Myometrial cell (primary cell): ENCODE data around the gene MBD3L5. TPM values are rescaled to one million over a fixed set of nuclear protein-coding genes. Genes with fewer than 3 reads are reported as not detected.

Source experiments
- total RNA-seq: library from RNA; depleted of rRNA; stranded (reverse); fragments of >200 nt; gene quantifications from 2 replicates; pipeline ENCODE4 v1.2.3, GENCODE V29; 2015

Gene MBD3L5
- not detected in 2 replicates for total RNA-seq

GRCh38 chr19:7030278-7030677, at the start of gene MBD3L5:
Gene MBD3L5 (plus strand): TSS chr19:7030578. CDS start chr19:7030612, 34 bp downstream.

DNA sequence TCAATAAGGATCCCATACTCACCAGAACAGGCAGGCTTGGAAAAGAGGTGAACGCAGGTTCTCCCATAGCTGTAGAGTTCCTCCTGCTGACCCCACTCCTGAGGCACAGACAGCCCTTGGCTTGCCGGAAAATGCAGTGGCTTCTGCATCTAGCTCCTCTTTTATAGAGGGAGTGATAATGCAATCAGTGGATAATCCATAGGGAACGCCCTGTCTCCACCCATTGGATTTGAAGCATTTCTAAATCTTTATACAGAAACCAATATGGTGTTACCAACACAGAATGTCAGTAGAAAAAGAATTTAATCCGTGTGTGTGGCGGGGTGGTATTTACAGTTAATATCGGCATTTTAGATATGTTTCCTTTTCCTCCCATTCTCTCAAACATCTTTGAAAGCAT, 9.0 kb upstream of the MBD3L5 start, which contains the start of gene MBD3L2B:
Gene MBD3L2B (minus strand): TSS at position 101 of the 400 bp plus-strand sequence. CDS start 34 bp downstream, at position 67.

DNA sequence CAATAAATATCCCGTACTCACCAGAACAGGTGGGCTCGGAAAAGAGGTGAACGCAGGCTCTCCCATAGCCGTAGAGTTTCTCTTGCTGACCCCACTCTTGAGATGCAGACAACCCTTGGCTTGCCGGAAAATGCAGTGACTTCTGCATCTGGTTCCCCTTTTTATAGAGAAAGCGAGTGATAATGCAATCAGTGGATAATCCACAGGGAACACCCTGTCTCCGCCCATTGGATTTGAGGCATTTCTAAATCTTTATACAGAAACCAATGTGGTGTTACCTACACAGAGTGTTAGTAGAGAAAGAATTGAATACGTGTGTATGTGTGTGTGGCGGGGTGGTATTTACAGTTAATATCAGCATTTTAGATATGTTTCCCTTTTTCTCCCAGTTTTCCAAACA, 9.7 kb downstream of the MBD3L5 start, which contains the start of gene MBD3L4:
Gene MBD3L4 (minus strand): TSS at position 101 of the 400 bp plus-strand sequence. CDS start 35 bp downstream, at position 66.

GRCh38 chr19:7049021-7049420, 18.6 kb downstream of the MBD3L5 start, which contains the start of gene MBD3L2:
Gene MBD3L2 (plus strand): TSS chr19:7049321. CDS start chr19:7049374, 53 bp downstream.

GRCh38 chr19:7058576-7058975, 28.2 kb downstream of the MBD3L5 start, which contains the start of gene MBD3L3:
Gene MBD3L3 (minus strand): TSS chr19:7058676. CDS start chr19:7058605, 71 bp downstream.

DNA sequence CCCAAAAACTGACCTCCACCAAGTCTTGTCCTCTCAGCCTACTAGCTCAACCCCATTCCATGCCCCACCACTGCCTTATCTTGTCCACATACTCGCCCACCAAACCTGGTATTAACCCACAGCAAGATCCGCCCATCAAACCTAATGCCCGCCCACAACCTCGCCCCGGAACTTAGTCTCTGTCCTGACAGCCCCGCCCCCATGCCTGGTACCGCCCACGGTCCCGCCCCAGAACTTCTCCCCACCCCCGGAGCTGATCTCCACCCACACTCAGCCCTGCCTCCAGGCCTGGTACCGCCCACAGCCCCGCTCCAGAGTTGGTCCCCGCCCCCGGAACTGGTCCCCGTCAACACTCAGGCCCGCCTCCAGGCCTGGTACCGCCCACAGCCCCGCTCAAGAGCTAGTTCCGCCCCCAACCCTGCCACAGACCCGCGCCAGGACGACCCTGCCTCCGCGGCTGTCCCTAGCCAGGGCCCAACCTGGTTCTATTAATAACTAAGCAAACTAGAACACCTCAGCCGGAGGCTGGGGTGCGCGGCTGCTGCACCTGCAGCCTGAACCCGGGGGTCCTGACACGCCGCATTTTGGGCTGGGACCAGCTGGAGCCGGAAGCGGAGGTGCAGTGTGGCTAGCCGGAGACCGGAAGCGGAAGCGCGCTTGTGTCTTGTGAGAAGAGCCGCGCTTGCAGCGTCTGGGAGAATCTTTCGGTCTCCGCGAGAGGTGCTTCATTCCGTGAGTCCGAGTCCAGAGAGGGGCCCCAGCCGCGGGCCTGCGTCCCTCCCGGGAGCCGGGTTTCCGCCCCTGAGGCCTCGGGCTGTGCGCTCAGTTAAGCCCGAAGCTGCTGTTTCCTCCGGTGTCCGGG, 38.9 kb downstream of the MBD3L5 start, which contains the start of gene ZNF557:
Gene ZNF557 (plus strand): TSS at position 662 of the 862 bp plus-strand sequence. CDS start 5,372 bp downstream, outside the sequence.

Other genes starting within 250 kb of the MBD3L5 start
- not detected in 2 replicates for gene ADGRE1, start 143.0 kb upstream of the MBD3L5 start, total RNA-seq
- not detected in 2 replicates for gene MBD3L2B, start 9.1 kb upstream of the MBD3L5 start, total RNA-seq
- not detected in 2 replicates for gene MBD3L4, start 9.6 kb downstream of the MBD3L5 start, total RNA-seq
- not detected in 2 replicates for gene MBD3L2, start 18.7 kb downstream of the MBD3L5 start, total RNA-seq
- not detected in 2 replicates for gene MBD3L3, start 28.1 kb downstream of the MBD3L5 start, total RNA-seq
- gene ZNF557, start 39.1 kb downstream of the MBD3L5 start, total RNA-seq, result 2.9 and 5.1 TPM in 2 replicates